Type B pancreatic cell (in vitro differentiated cells): ENCODE measurements around the gene MGAT4A. TPM values are rescaled to one million over a fixed set of nuclear protein-coding genes. Genes with fewer than 3 reads are reported as not detected.

Experiments
- DNase-seq: peaks from one replicate; pipeline ENCODE4 v3.0.0; 2021; ENCODE audit warnings: mixed read lengths; ENCODE audit not compliant: unreplicated experiment; ENCODE audit errors: extremely low spot score
- H3K27ac Mint-ChIP-seq: 2 replicates; pipeline ENCODE4 v1.8.0; 2021; ENCODE audit warnings: mild to moderate bottlenecking, mixed read lengths
- H3K27me3 Mint-ChIP-seq: 2 replicates; pipeline ENCODE4 v1.8.0; 2021; ENCODE audit warnings: mixed read lengths
- H3K36me3 Mint-ChIP-seq: 2 replicates; pipeline ENCODE4 v1.8.0; 2021; ENCODE audit warnings: mixed read lengths
- H3K4me1 Mint-ChIP-seq: one replicate; pipeline ENCODE4 v1.8.0; 2021; ENCODE audit warnings: mixed read lengths; ENCODE audit not compliant: unreplicated experiment
- H3K4me3 Mint-ChIP-seq: 2 replicates; pipeline ENCODE4 v1.8.0; 2021; ENCODE audit warnings: mild to moderate bottlenecking, mixed read lengths
- H3K9me3 Mint-ChIP-seq: 2 replicates; pipeline ENCODE4 v1.8.0; 2021; ENCODE audit warnings: mixed read lengths
- total RNA-seq: library from RNA; stranded (reverse); gene quantifications from 2 replicates; pipeline ENCODE4 v1.2.1, GENCODE V29; 2021; ENCODE audit warnings: low replicate concordance
- TF ChIP-seq, protein P1 (sequence below): fragments of 200-600 bp; sonication (generic); conservative IDR thresholded peaks from 2 replicates; pipeline ENCODE4 v1.5.0; 2021; ENCODE audit warnings: antibody characterized with exemption, mild to moderate bottlenecking

Gene MGAT4A
- total RNA-seq, 1 donor from 2014 or later = 32.5 TPM

DNA sequence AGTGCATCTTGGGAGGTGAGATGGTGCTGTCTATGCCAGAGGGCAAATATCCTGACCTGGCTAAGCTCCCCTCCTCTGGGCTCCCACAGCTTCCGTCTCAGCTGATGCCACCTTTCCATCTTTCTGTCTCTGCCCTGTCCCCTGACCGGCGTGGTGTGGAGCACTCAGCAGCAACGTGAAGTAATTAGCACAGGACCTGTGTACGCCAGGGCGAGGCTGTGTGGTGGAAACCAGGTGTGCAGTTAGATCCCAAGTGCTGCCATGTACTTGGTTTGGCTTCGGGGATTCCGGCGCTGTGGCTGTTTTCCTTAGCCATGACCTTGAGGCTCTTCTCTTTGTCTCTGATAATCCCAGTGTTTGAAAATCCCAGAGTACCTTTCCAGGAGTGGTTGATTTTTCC lies 159.1 kb downstream of the MGAT4A start:
- TF ChIP-seq, protein P1, sequence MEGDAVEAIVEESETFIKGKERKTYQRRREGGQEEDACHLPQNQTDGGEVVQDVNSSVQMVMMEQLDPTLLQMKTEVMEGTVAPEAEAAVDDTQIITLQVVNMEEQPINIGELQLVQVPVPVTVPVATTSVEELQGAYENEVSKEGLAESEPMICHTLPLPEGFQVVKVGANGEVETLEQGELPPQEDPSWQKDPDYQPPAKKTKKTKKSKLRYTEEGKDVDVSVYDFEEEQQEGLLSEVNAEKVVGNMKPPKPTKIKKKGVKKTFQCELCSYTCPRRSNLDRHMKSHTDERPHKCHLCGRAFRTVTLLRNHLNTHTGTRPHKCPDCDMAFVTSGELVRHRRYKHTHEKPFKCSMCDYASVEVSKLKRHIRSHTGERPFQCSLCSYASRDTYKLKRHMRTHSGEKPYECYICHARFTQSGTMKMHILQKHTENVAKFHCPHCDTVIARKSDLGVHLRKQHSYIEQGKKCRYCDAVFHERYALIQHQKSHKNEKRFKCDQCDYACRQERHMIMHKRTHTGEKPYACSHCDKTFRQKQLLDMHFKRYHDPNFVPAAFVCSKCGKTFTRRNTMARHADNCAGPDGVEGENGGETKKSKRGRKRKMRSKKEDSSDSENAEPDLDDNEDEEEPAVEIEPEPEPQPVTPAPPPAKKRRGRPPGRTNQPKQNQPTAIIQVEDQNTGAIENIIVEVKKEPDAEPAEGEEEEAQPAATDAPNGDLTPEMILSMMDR = no peak
- Mint-ChIP-seq H3K27me3 (no peaks in the 10 kb centered on the region), H3K9me3 (no peaks in the 10 kb centered on the region), H3K4me3 (no peak overlapping the region), H3K27ac (no peak overlapping the region), H3K36me3 (peaks cover 3% of the 10 kb centered on the region), H3K4me1 (no peaks in the 10 kb centered on the region)
- no peak for DNase-seq

DNA sequence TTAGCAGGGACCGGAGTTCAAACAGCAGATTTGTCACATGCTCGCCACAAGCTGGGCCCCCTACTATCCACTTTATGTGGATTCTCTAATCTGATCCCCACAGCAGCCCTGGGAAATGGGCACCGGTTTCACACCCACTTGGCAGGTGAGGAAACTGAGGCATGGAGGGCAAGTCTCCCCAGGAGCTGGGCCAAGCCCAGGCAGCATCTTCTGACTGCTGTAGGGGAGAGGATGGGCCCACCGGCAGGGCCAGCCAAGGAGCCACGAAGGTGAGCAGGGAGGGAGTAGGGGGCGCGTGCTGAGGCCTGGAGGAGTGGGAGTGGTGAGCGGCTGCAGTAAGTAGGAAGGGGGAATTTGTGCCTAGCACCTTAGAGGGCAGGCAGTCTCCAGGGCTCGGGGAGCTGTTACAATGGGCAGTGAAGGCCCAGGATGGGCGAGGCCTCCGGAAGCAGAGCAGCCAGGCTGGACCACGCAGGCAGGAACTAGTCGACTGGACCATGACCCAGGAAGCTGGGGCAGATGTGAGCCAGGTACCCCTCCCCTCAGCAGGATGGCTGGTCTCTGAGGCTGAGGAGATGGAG lies 159.7 kb downstream of the MGAT4A start:
- no peaks in the 10 kb centered on the region for H3K4me1 Mint-ChIP-seq
- no peak for DNase-seq
- H3K27me3 Mint-ChIP-seq = no peaks in the 10 kb centered on the region
- TF ChIP-seq, protein P1 = no peak
- H3K4me3 Mint-ChIP-seq = no peak overlapping the region
- no peaks in the 10 kb centered on the region for H3K9me3 Mint-ChIP-seq
- no peak overlapping the region for H3K27ac Mint-ChIP-seq
- peaks cover 8% of the 10 kb centered on the region for H3K36me3 Mint-ChIP-seq

DNA sequence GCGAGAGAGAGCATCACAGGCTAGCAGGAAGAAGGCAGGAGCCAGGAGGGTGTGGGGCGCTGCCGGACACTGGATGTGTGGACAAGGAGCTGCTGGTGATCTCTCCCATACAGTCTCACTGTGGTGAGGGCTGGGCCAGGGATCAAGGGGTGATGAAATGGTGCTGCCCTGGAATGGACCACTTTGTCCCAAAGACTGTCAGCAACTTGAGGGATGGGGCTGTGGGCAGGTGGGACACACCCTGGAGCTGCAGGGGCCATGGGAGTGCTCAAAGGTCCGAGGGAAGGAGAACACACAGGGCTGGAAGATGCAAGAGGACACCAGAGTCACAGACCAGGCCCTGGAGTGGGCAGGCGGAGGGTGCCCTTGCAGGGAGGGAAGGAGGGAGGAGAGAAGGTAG lies 160.6 kb downstream of the MGAT4A start:
- no peak for DNase-seq
- no peaks in the 10 kb centered on the region for H3K27me3 Mint-ChIP-seq
- no peaks in the 10 kb centered on the region for H3K9me3 Mint-ChIP-seq
- peaks cover 10% of the 10 kb centered on the region for H3K36me3 Mint-ChIP-seq
- H3K4me3 Mint-ChIP-seq = no peak overlapping the region
- no peak overlapping the region for H3K27ac Mint-ChIP-seq
- TF ChIP-seq, protein P1 = no peak
- H3K4me1 Mint-ChIP-seq = no peaks in the 10 kb centered on the region

DNA sequence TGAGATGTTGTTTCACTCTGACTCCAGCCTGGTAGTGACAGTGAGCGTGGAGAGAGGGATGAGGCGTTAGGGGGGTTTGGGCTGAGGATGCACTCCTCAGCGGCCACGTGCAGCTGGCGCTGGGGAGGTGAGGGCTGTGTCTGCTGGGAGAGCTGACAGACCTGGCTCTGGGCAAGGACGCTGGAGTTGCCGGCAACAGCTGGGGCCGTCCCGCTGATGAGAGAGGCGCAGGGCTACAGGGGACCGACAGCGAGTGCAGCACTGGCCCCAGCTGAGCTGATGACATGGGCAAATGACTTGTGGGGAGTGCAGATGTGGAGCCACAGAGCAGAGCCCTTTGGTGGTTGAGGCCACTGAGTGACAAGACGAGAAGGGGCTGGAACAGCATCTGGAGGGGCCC lies 161.0 kb downstream of the MGAT4A start:
- TF ChIP-seq, protein P1 = no peak
- peaks cover 10% of the 10 kb centered on the region for H3K36me3 Mint-ChIP-seq
- H3K4me3 Mint-ChIP-seq = no peak overlapping the region
- H3K4me1 Mint-ChIP-seq = no peaks in the 10 kb centered on the region
- H3K9me3 Mint-ChIP-seq = no peaks in the 10 kb centered on the region
- no peaks in the 10 kb centered on the region for H3K27me3 Mint-ChIP-seq
- H3K27ac Mint-ChIP-seq = peak overlapping the region; percentile 8
- no peak for DNase-seq

DNA sequence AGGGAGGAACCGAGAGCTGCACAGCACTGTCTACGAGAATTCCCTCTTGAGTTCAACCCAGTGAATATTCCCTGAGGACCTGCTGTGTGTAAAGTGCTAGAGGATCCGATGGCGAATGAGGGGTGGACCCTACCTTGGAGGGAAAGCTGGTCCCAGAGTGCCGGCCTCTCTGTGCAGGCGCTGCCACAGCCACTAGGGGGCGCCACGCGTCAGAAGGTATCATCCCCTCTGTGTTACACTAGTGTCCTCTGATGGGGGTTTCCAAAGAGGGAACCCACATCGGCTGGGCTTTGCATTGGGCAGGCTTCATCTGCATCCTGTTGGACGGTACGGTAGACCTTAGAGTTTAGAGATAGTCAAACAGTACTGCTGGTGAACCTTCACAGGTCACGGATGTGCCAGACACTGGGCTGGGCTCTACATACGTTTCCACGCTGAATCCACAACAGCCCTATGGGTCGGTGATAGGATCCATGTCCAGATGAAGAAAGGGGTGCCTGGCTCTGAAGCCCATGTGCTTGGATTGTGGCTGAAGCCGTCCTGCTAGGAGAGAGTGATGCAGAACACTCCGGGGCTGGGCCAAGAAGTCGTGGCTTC lies 161.6 kb downstream of the MGAT4A start:
- no peak overlapping the region for H3K4me3 Mint-ChIP-seq
- no peak for DNase-seq
- H3K27me3 Mint-ChIP-seq = no peaks in the 10 kb centered on the region
- H3K27ac Mint-ChIP-seq = peak overlapping the region; percentile 8
- no peaks in the 10 kb centered on the region for H3K4me1 Mint-ChIP-seq
- TF ChIP-seq, protein P1 = peak; percentile 84
- no peaks in the 10 kb centered on the region for H3K9me3 Mint-ChIP-seq
- peaks cover 10% of the 10 kb centered on the region for H3K36me3 Mint-ChIP-seq

Other genes starting within 250 kb of the MGAT4A start
- 33.6 and 39.3 TPM in 2 replicates for gene COA5, start 122.6 kb downstream of the MGAT4A start, total RNA-seq
- 45.0 and 49.4 TPM in 2 replicates for gene UNC50, start 122.5 kb downstream of the MGAT4A start, total RNA-seq
- 6.2 and 9.6 TPM in 2 replicates for gene CRACDL, start 205.1 kb upstream of the MGAT4A start, total RNA-seq